WTC11 (cell line): ENCODE measurements around the gene FOXK1. TPM values are rescaled to one million over a fixed set of nuclear protein-coding genes. Genes with fewer than 3 reads are reported as not detected.

Source experiments
- ELF4 ChIP-seq: sonication (generic); formaldehyde crosslinking; IDR thresholded peaks from 2 replicates; pipeline ENCODE4 v1.8.1; 2022; ENCODE audit warnings: low read depth, mild to moderate bottlenecking, moderate library complexity, missing genetic modification reagents
- FOXP1 ChIP-seq: sonication (generic); formaldehyde crosslinking; IDR thresholded peaks from 2 replicates; pipeline ENCODE4 v1.8.0; 2022; ENCODE audit warnings: missing genetic modification reagents, mild to moderate bottlenecking, moderate library complexity, borderline replicate concordance
- HMGA2 ChIP-seq: fragments of 250-450 bp; sonication (Bioruptor Pico); IDR thresholded peaks from 2 replicates; pipeline ENCODE4 v1.4.0; 2021; ENCODE audit warnings: mild to moderate bottlenecking, moderate library complexity
- IRF1 ChIP-seq: sonication (generic); formaldehyde crosslinking; IDR thresholded peaks from 2 replicates; pipeline ENCODE4 v1.8.0; 2023; ENCODE audit warnings: missing genetic modification reagents
- MXD4 ChIP-seq: fragments of 250-450 bp; sonication (Bioruptor Pico); IDR thresholded peaks from 2 replicates; pipeline ENCODE4 v1.8.0; 2021; ENCODE audit warnings: mild to moderate bottlenecking, moderate library complexity, borderline replicate concordance
- NFYB ChIP-seq: sonication (generic); formaldehyde crosslinking; conservative IDR thresholded peaks from 2 replicates; pipeline ENCODE4 v1.8.0; 2022; ENCODE audit warnings: low read depth, missing genetic modification reagents
- NR1H2 ChIP-seq: sonication (generic); formaldehyde crosslinking; IDR thresholded peaks from 2 replicates; pipeline ENCODE4 v1.9.0; 2021; ENCODE audit warnings: mild to moderate bottlenecking, moderate library complexity, missing genetic modification reagents
- PRRX2 ChIP-seq: fragments of 250-450 bp; sonication (Bioruptor Pico); IDR thresholded peaks from 2 replicates; pipeline ENCODE4 v1.8.0; 2021; ENCODE audit warnings: mild to moderate bottlenecking
- RELA ChIP-seq: sonication (generic); formaldehyde crosslinking; IDR thresholded peaks from 2 replicates; pipeline ENCODE4 v1.8.1; 2022; ENCODE audit warnings: missing genetic modification reagents, mild to moderate bottlenecking, borderline replicate concordance
- SMAD4 ChIP-seq: sonication (generic); formaldehyde crosslinking; IDR thresholded peaks from 2 replicates; pipeline ENCODE4 v1.8.0; 2022; ENCODE audit warnings: mild to moderate bottlenecking, missing genetic modification reagents
- SP1 ChIP-seq: sonication (generic); formaldehyde crosslinking; conservative IDR thresholded peaks from 2 replicates; pipeline ENCODE4 v1.8.1; 2022; ENCODE audit warnings: missing genetic modification reagents
- TCF7 ChIP-seq: sonication (generic); formaldehyde crosslinking; IDR thresholded peaks from 2 replicates; pipeline ENCODE4 v1.8.0; 2022; ENCODE audit warnings: mild to moderate bottlenecking, low read depth, missing genetic modification reagents, moderate library complexity
- TEAD1 ChIP-seq: sonication (generic); formaldehyde crosslinking; IDR thresholded peaks from 2 replicates; pipeline ENCODE4 v1.8.0; 2022; ENCODE audit warnings: mild to moderate bottlenecking, missing genetic modification reagents
- ZBTB21 ChIP-seq: sonication (generic); formaldehyde crosslinking; IDR thresholded peaks from 2 replicates; pipeline ENCODE4 v1.8.1; 2023; ENCODE audit warnings: mild to moderate bottlenecking, missing genetic modification reagents, borderline replicate concordance
- ZNF121 ChIP-seq: sonication (generic); formaldehyde crosslinking; IDR thresholded peaks from 2 replicates; pipeline ENCODE4 v1.8.0; 2023; ENCODE audit warnings: missing genetic modification reagents
- ZNF219 ChIP-seq: sonication (generic); formaldehyde crosslinking; IDR thresholded peaks from 2 replicates; pipeline ENCODE4 v1.8.0; 2023; ENCODE audit warnings: missing genetic modification reagents, mild to moderate bottlenecking, borderline replicate concordance
- ZNF263 ChIP-seq: sonication (generic); formaldehyde crosslinking; IDR thresholded peaks from 2 replicates; pipeline ENCODE4 v1.8.1; 2022; ENCODE audit warnings: low read depth, mild to moderate bottlenecking, moderate library complexity, missing genetic modification reagents
- ZNF416 ChIP-seq: fragments of 250-450 bp; sonication (Bioruptor Pico); IDR thresholded peaks from 2 replicates; pipeline ENCODE4 v1.9.0; 2021; ENCODE audit warnings: mild to moderate bottlenecking, inconsistent platforms
- ZNF423 ChIP-seq: fragments of 250-450 bp; sonication (Bioruptor Pico); IDR thresholded peaks from 2 replicates; pipeline ENCODE4 v2.1.2; 2022; ENCODE audit warnings: mild to moderate bottlenecking, moderate library complexity
- ZNF671 ChIP-seq: fragments of 250-450 bp; sonication (Bioruptor Pico); IDR thresholded peaks from 2 replicates; pipeline ENCODE4 v1.8.0; 2021; ENCODE audit warnings: mild to moderate bottlenecking
- total RNA-seq: library from RNA; stranded (reverse); gene quantifications from 3 replicates; pipeline ENCODE4 v1.2.3, GENCODE V29; 2021
- TF ChIP-seq, protein P1 (sequence below): sonication (generic); formaldehyde crosslinking; IDR thresholded peaks from 2 replicates; pipeline ENCODE4 v1.8.0; 2022; ENCODE audit warnings: mild to moderate bottlenecking, missing genetic modification reagents
- TF ChIP-seq, protein P2 (sequence below): fragments of 250-450 bp; sonication (Bioruptor Pico); IDR thresholded peaks from 2 replicates; pipeline ENCODE4 v2.1.2; 2022; ENCODE audit warnings: mild to moderate bottlenecking, moderate library complexity
- TF ChIP-seq, protein P3 (sequence below): fragments of 250-450 bp; sonication (Bioruptor Pico); IDR thresholded peaks from 2 replicates; pipeline ENCODE4 v1.8.0; 2021; ENCODE audit warnings: mild to moderate bottlenecking
- TF ChIP-seq, protein P4 (sequence below): sonication (generic); formaldehyde crosslinking; IDR thresholded peaks from 2 replicates; pipeline ENCODE4 v1.8.0; 2022; ENCODE audit warnings: mild to moderate bottlenecking, missing genetic modification reagents
- TF ChIP-seq, protein P5 (sequence below): sonication (generic); formaldehyde crosslinking; IDR thresholded peaks from 2 replicates; pipeline ENCODE4 v1.8.1; 2023; ENCODE audit warnings: mild to moderate bottlenecking, missing genetic modification reagents
- TF ChIP-seq, protein P6 (sequence below): sonication (generic); formaldehyde crosslinking; IDR thresholded peaks from 2 replicates; pipeline ENCODE4 v1.8.1; 2023; ENCODE audit warnings: mild to moderate bottlenecking, missing genetic modification reagents, moderate library complexity
- TF ChIP-seq, protein P7 (sequence below): sonication (generic); formaldehyde crosslinking; IDR thresholded peaks from 2 replicates; pipeline ENCODE4 v1.8.0; 2023; ENCODE audit warnings: mild to moderate bottlenecking, missing genetic modification reagents
- TF ChIP-seq, protein P8 (sequence below): fragments of 200-600 bp; IDR thresholded peaks from 2 replicates; pipeline ENCODE4 v1.8.0; 2022; ENCODE audit warnings: antibody characterized with exemption

Gene FOXK1
- total RNA-seq, 1 experiment from 2014 or later: 21.9 TPM

DNA sequence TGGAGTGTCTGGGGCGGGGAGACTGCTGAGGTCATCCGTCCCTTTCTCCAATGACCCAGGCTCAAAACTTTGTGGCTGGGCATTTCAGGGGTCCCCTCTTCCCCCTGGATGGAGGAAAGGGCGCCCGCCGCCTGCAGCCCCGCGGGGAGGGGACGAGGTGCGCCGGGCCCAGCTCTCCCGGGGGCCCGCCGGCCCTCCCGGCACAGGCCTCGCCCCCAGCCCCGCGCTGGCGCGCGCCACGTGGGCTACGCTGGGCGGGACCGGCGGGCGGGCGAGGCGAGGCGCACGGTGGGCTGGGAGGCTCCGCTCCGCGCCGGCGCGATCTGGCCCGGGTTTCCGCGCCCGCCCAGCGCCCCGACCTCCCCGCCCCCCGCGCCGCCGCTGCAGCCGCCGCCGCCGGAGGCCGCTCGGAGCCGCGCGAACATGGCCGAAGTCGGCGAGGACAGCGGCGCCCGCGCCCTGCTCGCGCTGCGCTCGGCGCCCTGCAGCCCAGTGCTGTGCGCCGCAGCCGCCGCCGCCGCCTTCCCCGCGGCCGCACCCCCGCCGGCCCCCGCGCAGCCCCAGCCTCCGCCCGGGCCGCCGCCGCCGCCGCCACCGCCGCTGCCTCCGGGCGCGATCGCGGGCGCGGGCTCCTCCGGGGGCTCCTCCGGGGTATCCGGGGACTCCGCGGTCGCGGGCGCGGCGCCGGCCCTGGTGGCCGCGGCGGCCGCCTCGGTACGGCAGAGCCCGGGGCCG is at the start of gene FOXK1 (continued):
- TF ChIP-seq NR1H2 (CRISPR knock-in tag) (no peak), PRRX2 (CRISPR knock-in tag) (no peak), TCF7 (CRISPR knock-in tag) (peak; percentile 68; the same call in 1 of the 2 replicates), ELF4 (CRISPR knock-in tag) (no peak), TEAD1 (peak; percentile 86), RELA (no peak), ZNF219 (CRISPR knock-in tag) (no peak), MXD4 (CRISPR knock-in tag) (no peak), SMAD4 (no peak), ZNF423 (CRISPR knock-in tag) (no peak), IRF1 (CRISPR knock-in tag) (peak; percentile 64; the same call in 1 of the 2 replicates), ZNF263 (CRISPR knock-in tag) (peak; percentile 43; the same call in 1 of the 2 replicates), NFYB (CRISPR knock-in tag) (0 out of 2 replicates have a peak, but pooled peaks have one; percentile 22), ZNF671 (CRISPR knock-in tag) (no peak), ZNF416 (CRISPR knock-in tag) (no peak), SP1 (CRISPR knock-in tag) (peak; percentile 84), HMGA2 (no peak), ZNF121 (CRISPR knock-in tag) (no peak), ZBTB21 (no peak), FOXP1 (CRISPR knock-in tag) (peak; percentile 95)
- TF ChIP-seq, protein P1, sequence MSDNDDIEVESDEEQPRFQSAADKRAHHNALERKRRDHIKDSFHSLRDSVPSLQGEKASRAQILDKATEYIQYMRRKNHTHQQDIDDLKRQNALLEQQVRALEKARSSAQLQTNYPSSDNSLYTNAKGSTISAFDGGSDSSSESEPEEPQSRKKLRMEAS: no peak; the same call in 1 of the 2 replicates
- TF ChIP-seq, protein P2, sequence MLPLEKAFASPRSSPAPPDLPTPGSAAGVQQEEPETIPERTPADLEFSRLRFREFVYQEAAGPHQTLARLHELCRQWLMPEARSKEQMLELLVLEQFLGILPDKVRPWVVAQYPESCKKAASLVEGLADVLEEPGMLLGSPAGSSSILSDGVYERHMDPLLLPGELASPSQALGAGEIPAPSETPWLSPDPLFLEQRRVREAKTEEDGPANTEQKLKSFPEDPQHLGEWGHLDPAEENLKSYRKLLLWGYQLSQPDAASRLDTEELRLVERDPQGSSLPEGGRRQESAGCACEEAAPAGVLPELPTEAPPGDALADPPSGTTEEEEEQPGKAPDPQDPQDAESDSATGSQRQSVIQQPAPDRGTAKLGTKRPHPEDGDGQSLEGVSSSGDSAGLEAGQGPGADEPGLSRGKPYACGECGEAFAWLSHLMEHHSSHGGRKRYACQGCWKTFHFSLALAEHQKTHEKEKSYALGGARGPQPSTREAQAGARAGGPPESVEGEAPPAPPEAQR (CRISPR knock-in tag): no peak
- TF ChIP-seq, protein P3, sequence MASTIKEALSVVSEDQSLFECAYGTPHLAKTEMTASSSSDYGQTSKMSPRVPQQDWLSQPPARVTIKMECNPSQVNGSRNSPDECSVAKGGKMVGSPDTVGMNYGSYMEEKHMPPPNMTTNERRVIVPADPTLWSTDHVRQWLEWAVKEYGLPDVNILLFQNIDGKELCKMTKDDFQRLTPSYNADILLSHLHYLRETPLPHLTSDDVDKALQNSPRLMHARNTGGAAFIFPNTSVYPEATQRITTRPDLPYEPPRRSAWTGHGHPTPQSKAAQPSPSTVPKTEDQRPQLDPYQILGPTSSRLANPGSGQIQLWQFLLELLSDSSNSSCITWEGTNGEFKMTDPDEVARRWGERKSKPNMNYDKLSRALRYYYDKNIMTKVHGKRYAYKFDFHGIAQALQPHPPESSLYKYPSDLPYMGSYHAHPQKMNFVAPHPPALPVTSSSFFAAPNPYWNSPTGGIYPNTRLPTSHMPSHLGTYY: no peak
- TF ChIP-seq, protein P4, sequence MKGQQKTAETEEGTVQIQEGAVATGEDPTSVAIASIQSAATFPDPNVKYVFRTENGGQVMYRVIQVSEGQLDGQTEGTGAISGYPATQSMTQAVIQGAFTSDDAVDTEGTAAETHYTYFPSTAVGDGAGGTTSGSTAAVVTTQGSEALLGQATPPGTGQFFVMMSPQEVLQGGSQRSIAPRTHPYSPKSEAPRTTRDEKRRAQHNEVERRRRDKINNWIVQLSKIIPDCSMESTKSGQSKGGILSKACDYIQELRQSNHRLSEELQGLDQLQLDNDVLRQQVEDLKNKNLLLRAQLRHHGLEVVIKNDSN (CRISPR knock-in tag): no peak
- TF ChIP-seq, protein P5, sequence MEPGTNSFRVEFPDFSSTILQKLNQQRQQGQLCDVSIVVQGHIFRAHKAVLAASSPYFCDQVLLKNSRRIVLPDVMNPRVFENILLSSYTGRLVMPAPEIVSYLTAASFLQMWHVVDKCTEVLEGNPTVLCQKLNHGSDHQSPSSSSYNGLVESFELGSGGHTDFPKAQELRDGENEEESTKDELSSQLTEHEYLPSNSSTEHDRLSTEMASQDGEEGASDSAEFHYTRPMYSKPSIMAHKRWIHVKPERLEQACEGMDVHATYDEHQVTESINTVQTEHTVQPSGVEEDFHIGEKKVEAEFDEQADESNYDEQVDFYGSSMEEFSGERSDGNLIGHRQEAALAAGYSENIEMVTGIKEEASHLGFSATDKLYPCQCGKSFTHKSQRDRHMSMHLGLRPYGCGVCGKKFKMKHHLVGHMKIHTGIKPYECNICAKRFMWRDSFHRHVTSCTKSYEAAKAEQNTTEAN: no peak
- TF ChIP-seq, protein P6, sequence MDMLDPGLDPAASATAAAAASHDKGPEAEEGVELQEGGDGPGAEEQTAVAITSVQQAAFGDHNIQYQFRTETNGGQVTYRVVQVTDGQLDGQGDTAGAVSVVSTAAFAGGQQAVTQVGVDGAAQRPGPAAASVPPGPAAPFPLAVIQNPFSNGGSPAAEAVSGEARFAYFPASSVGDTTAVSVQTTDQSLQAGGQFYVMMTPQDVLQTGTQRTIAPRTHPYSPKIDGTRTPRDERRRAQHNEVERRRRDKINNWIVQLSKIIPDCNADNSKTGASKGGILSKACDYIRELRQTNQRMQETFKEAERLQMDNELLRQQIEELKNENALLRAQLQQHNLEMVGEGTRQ (CRISPR knock-in tag): peak; percentile 86
- TF ChIP-seq, protein P7, sequence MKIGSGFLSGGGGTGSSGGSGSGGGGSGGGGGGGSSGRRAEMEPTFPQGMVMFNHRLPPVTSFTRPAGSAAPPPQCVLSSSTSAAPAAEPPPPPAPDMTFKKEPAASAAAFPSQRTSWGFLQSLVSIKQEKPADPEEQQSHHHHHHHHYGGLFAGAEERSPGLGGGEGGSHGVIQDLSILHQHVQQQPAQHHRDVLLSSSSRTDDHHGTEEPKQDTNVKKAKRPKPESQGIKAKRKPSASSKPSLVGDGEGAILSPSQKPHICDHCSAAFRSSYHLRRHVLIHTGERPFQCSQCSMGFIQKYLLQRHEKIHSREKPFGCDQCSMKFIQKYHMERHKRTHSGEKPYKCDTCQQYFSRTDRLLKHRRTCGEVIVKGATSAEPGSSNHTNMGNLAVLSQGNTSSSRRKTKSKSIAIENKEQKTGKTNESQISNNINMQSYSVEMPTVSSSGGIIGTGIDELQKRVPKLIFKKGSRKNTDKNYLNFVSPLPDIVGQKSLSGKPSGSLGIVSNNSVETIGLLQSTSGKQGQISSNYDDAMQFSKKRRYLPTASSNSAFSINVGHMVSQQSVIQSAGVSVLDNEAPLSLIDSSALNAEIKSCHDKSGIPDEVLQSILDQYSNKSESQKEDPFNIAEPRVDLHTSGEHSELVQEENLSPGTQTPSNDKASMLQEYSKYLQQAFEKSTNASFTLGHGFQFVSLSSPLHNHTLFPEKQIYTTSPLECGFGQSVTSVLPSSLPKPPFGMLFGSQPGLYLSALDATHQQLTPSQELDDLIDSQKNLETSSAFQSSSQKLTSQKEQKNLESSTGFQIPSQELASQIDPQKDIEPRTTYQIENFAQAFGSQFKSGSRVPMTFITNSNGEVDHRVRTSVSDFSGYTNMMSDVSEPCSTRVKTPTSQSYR (CRISPR knock-in tag): no peak
- TF ChIP-seq, protein P8, sequence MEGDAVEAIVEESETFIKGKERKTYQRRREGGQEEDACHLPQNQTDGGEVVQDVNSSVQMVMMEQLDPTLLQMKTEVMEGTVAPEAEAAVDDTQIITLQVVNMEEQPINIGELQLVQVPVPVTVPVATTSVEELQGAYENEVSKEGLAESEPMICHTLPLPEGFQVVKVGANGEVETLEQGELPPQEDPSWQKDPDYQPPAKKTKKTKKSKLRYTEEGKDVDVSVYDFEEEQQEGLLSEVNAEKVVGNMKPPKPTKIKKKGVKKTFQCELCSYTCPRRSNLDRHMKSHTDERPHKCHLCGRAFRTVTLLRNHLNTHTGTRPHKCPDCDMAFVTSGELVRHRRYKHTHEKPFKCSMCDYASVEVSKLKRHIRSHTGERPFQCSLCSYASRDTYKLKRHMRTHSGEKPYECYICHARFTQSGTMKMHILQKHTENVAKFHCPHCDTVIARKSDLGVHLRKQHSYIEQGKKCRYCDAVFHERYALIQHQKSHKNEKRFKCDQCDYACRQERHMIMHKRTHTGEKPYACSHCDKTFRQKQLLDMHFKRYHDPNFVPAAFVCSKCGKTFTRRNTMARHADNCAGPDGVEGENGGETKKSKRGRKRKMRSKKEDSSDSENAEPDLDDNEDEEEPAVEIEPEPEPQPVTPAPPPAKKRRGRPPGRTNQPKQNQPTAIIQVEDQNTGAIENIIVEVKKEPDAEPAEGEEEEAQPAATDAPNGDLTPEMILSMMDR: no peak
